ENCODE results near the gene AHCYL2. TPM values are rescaled to one million over a fixed set of nuclear protein-coding genes. Genes with fewer than 3 reads are reported as not detected.
A peak's percentile ranks its signal among the peaks of the same experiment; 100 is the strongest.
"Not testable (repeated sequence)": the region's sequence is repeated elsewhere in the genome, so short reads cannot be mapped to it uniquely, and the experiment has no call there.

The AHCYL2 gene
- total and polyA plus RNA-seq, 7 experiments from 2014 or later, result 8.6 to 22.2 (median 20.1) TPM

GRCh38 chr7:129469930-129470329, 245.1 kb downstream of the AHCYL2 start:
- peaks cover 0 to 12% (median 0%) of the 10 kb centered on the region in 7 donors for H3K4me1 Mint-ChIP-seq
- ATAC-seq (no peak), DNase-seq (no peak)
- peaks cover 0 to 2% (median 0%) of the 10 kb centered on the region in 5 donors for H3K36me3 Mint-ChIP-seq
- no peaks in the 10 kb centered on the region for H3K27me3 Mint-ChIP-seq
- Histone ChIP-seq H3K9me3 (ENCODE audit: control insufficient read depth in 2 of 3, low read length in 3 of 3) (no peaks in the 10 kb centered on the region), H3K4me3 (ENCODE audit: low read length) (no peak overlapping the region), H3K27ac (ENCODE audit: low read depth, low read length) (no peak overlapping the region), H3K36me3 (ENCODE audit: control insufficient read depth in 2 of 3, insufficient read depth in 3 of 3, low read length in 3 of 3) (no peaks in the 10 kb centered on the region), H3K4me1 (ENCODE audit: control insufficient read depth in 2 of 2, insufficient read depth in 2 of 2, low read length in 2 of 2) (no peaks in the 10 kb centered on the region), H3K27me3 (ENCODE audit: control insufficient read depth in 2 of 2, insufficient read depth in 2 of 2, low read length in 2 of 2) (no peaks in the 10 kb centered on the region)
- intact Hi-C loops (cut with micrococcal nuclease), result loop anchor here (5.0 to 10.0 kb wide), 2 partner anchors 542 to 545 kb away; no protein-coding TSS in a partner anchor
- no peak overlapping the region for H3K4me3 Mint-ChIP-seq
- peaks cover 0 to 1% (median 0%) of the 10 kb centered on the region in 11 donors for H3K9me3 Mint-ChIP-seq
- peak overlapping the region in 1 of 9 donors; percentile 13 for H3K27ac Mint-ChIP-seq
- ChIA-PET POLR2A (interaction anchor here (1.1 kb wide), 1 partner anchor 13 kb away, joined by 3 read pairs; no protein-coding TSS in a partner anchor), CTCF (interaction anchor here (1.1 to 7.2 kb wide), 4 partner anchors 101 to 303 kb away, joined by 3 to 67 read pairs (median 4); no protein-coding TSS in a partner anchor)

GRCh38 chr7:129470411-129470810, 245.6 kb downstream of the AHCYL2 start:
- Mint-ChIP-seq H3K36me3 (peaks cover 0 to 4% (median 0%) of the 10 kb centered on the region in 5 donors), H3K4me3 (no peak overlapping the region)

GRCh38 chr7:129471402-129471827, 246.6 kb downstream of the AHCYL2 start:
- Histone ChIP-seq H3K9me3 (ENCODE audit: control insufficient read depth in 2 of 3, low read length in 3 of 3) (no peaks in the 10 kb centered on the region), H3K27ac (ENCODE audit: low read depth, low read length) (no peak overlapping the region), H3K27me3 (ENCODE audit: control insufficient read depth in 2 of 2, insufficient read depth in 2 of 2, low read length in 2 of 2) (no peaks in the 10 kb centered on the region), H3K4me1 (ENCODE audit: control insufficient read depth in 2 of 2, insufficient read depth in 2 of 2, low read length in 2 of 2) (no peaks in the 10 kb centered on the region), H3K4me3 (ENCODE audit: low read length) (no peak overlapping the region), H3K36me3 (ENCODE audit: control insufficient read depth in 2 of 3, insufficient read depth in 3 of 3, low read length in 3 of 3) (no peaks in the 10 kb centered on the region)
- Mint-ChIP-seq H3K27me3 (no peaks in the 10 kb centered on the region), H3K9me3 (peaks cover 0 to 5% (median 0%) of the 10 kb centered on the region in 11 donors), H3K4me1 (peaks cover 0 to 12% (median 0%) of the 10 kb centered on the region in 7 donors), H3K27ac (no peak overlapping the region), H3K36me3 (peaks cover 0 to 6% (median 0%) of the 10 kb centered on the region in 5 donors), H3K4me3 (no peak overlapping the region)
- intact Hi-C loops (cut with micrococcal nuclease), result loop anchor here (5.0 to 10.0 kb wide), 2 partner anchors 541 to 543 kb away; no protein-coding TSS in a partner anchor
- ATAC-seq (no peak), DNase-seq (no peak)
- ChIA-PET CTCF (interaction anchor here (0.7 to 7.2 kb wide), 13 partner anchors 8 to 253 kb away, joined by 3 to 67 read pairs (median 3); partner anchors contain the start of gene STRIP2), POLR2A (interaction anchor here (0.6 to 1.1 kb wide), 2 partner anchors 11 to 128 kb away, joined by 3 read pairs; no protein-coding TSS in a partner anchor)

More at GRCh38 chr7:129470411-129470810, 245.6 kb downstream of the AHCYL2 start:
- peaks cover 0 to 5% (median 0%) of the 10 kb centered on the region in 11 donors for H3K9me3 Mint-ChIP-seq
- no peak overlapping the region for H3K27ac ChIP-seq (ENCODE audit: low read depth, low read length)
- intact Hi-C loops (cut with micrococcal nuclease), result loop anchor here (5.0 to 10.0 kb wide), 2 partner anchors 542 to 544 kb away; no protein-coding TSS in a partner anchor
- DNase-seq, result no peak
- peak overlapping the region in 1 of 9 donors; percentile 13 for H3K27ac Mint-ChIP-seq
- no peak overlapping the region for H3K4me3 ChIP-seq (ENCODE audit: low read length)
- no peaks in the 10 kb centered on the region for H3K27me3 ChIP-seq (ENCODE audit: control insufficient read depth in 2 of 2, insufficient read depth in 2 of 2, low read length in 2 of 2)
- ChIA-PET CTCF (interaction anchor here (1.1 to 7.2 kb wide), 4 partner anchors 102 to 304 kb away, joined by 3 to 67 read pairs (median 4); no protein-coding TSS in a partner anchor), POLR2A (interaction anchor here (1.1 kb wide), 1 partner anchor 12 kb away, joined by 3 read pairs; no protein-coding TSS in a partner anchor)
- peaks cover 0 to 12% (median 0%) of the 10 kb centered on the region in 7 donors for H3K4me1 Mint-ChIP-seq
- ATAC-seq, result no peak
- H3K36me3 ChIP-seq (ENCODE audit: control insufficient read depth in 2 of 3, insufficient read depth in 3 of 3, low read length in 3 of 3), result no peaks in the 10 kb centered on the region
- H3K4me1 ChIP-seq (ENCODE audit: control insufficient read depth in 2 of 2, insufficient read depth in 2 of 2, low read length in 2 of 2), result no peaks in the 10 kb centered on the region
- H3K27me3 Mint-ChIP-seq, result no peaks in the 10 kb centered on the region
- no peaks in the 10 kb centered on the region for H3K9me3 ChIP-seq (ENCODE audit: control insufficient read depth in 2 of 3, low read length in 3 of 3)

GRCh38 chr7:129475931-129476330, 251.1 kb downstream of the AHCYL2 start:
- H3K9me3 ChIP-seq (ENCODE audit: control insufficient read depth in 2 of 3, low read length in 3 of 3); H3K27ac Mint-ChIP-seq; H3K27ac ChIP-seq (ENCODE audit: low read depth, low read length); CTCF ChIA-PET; H3K27me3 Mint-ChIP-seq; H3K4me3 ChIP-seq (ENCODE audit: low read length); H3K4me3 Mint-ChIP-seq; ATAC-seq; H3K9me3 Mint-ChIP-seq; H3K27me3 ChIP-seq (ENCODE audit: control insufficient read depth in 2 of 2, insufficient read depth in 2 of 2, low read length in 2 of 2); DNase-seq; POLR2A ChIA-PET; H3K4me1 ChIP-seq (ENCODE audit: control insufficient read depth in 2 of 2, insufficient read depth in 2 of 2, low read length in 2 of 2); H3K36me3 ChIP-seq (ENCODE audit: control insufficient read depth in 2 of 3, insufficient read depth in 3 of 3, low read length in 3 of 3); H3K4me1 Mint-ChIP-seq: not testable (repeated sequence)
- intact Hi-C loops (cut with micrococcal nuclease), result loop anchor here in 1 of 2 donors (10.0 kb wide), 1 partner anchor 539 kb away; no protein-coding TSS in a partner anchor
- H3K36me3 Mint-ChIP-seq, result peaks cover 0 to 10% (median 0%) of the 10 kb centered on the region in 5 donors

GRCh38 chr7:129476398-129476797, 251.6 kb downstream of the AHCYL2 start:
- H3K27ac ChIP-seq (ENCODE audit: low read depth, low read length); H3K36me3 ChIP-seq (ENCODE audit: control insufficient read depth in 2 of 3, insufficient read depth in 3 of 3, low read length in 3 of 3); CTCF ChIA-PET; DNase-seq; H3K4me1 Mint-ChIP-seq; POLR2A ChIA-PET; H3K27me3 Mint-ChIP-seq; H3K4me1 ChIP-seq (ENCODE audit: control insufficient read depth in 2 of 2, insufficient read depth in 2 of 2, low read length in 2 of 2); H3K27me3 ChIP-seq (ENCODE audit: control insufficient read depth in 2 of 2, insufficient read depth in 2 of 2, low read length in 2 of 2); H3K9me3 ChIP-seq (ENCODE audit: control insufficient read depth in 2 of 3, low read length in 3 of 3); H3K27ac Mint-ChIP-seq; H3K4me3 Mint-ChIP-seq; H3K4me3 ChIP-seq (ENCODE audit: low read length); ATAC-seq; H3K9me3 Mint-ChIP-seq: not testable (repeated sequence)
- intact Hi-C loops (cut with micrococcal nuclease), result loop anchor here in 1 of 2 donors (10.0 kb wide), 1 partner anchor 538 kb away; no protein-coding TSS in a partner anchor
- peaks cover 0 to 12% (median 0%) of the 10 kb centered on the region in 5 donors for H3K36me3 Mint-ChIP-seq

Other genes starting within 250 kb of the AHCYL2 start
- 10 to 100 TPM; 28.6 to 40.6 (median 39.6) TPM for gene TNPO3, start 169.9 kb upstream of the AHCYL2 start, total RNA-seq
- gene TNPO3, start 169.9 kb upstream of the AHCYL2 start, polyA plus RNA-seq, result 10 to 100 TPM; 30.4 to 37.7 TPM
- 10 to 100 TPM in 1 of 5 experiments, 1 to 10 TPM in 4; 1.8 to 14.8 (median 3.6) TPM for gene TSPAN33, start 80.3 kb upstream of the AHCYL2 start, total RNA-seq
- 10 to 100 TPM in 1 of 2 donors, 1 to 10 TPM in 1; 3.3 to 13.0 TPM for gene TSPAN33, start 80.3 kb upstream of the AHCYL2 start, polyA plus RNA-seq
- gene SMO, start 36.4 kb upstream of the AHCYL2 start, total RNA-seq, result under 1 TPM in 2 of 5 experiments, not detected in 3; 0.11 to 0.22 TPM
- gene SMO, start 36.4 kb upstream of the AHCYL2 start, polyA plus RNA-seq, result not detected
- 10 to 100 TPM in 1 of 5 experiments, under 1 TPM in 3, not detected in 1; 0.14 to 21.4 (median 0.27) TPM for gene STRIP2, start 209.4 kb downstream of the AHCYL2 start, total RNA-seq
- gene STRIP2, start 209.4 kb downstream of the AHCYL2 start, polyA plus RNA-seq, result not detected

All from naive thymus-derived CD4-positive, alpha-beta T cell (primary cell).